Muscle layer of duodenum (tissue), 2 donors: ENCODE results near the gene ZNF600.
"Not testable (repeated sequence)": the region's sequence is repeated elsewhere in the genome, so short reads cannot be mapped to it uniquely, and the experiment has no call there.

Experiments used
- H3K27ac ChIP-seq: one replicate; pipeline ENCODE4 v1.7.0; 2013; ENCODE audit warnings: mild to moderate bottlenecking, low read length
- H3K27me3 ChIP-seq: one replicate; pipeline ENCODE4 v1.7.0; 2013; ENCODE audit warnings: low read depth, mild to moderate bottlenecking, control low read depth, low read length
- H3K36me3 ChIP-seq, 2 donors: one replicate each; pipeline ENCODE4 v1.7.0; 2013; ENCODE audit warnings: low read length in 2 of 2, control low read depth in 1 of 2, mild to moderate bottlenecking in 1 of 2; ENCODE audit not compliant: insufficient read depth in 2 of 2, control insufficient read depth in 1 of 2
- H3K4me1 ChIP-seq, 2 donors: one replicate each; pipeline ENCODE4 v1.7.0; 2013; ENCODE audit warnings: low read length in 2 of 2, mild to moderate bottlenecking in 2 of 2, control low read depth in 1 of 2, moderate library complexity in 1 of 2; ENCODE audit not compliant: insufficient read depth in 2 of 2, control insufficient read depth in 1 of 2
- H3K4me3 ChIP-seq, 2 donors: one replicate each; pipeline ENCODE4 v1.7.0; 2013; ENCODE audit warnings: low read length in 2 of 2, low read depth in 1 of 2, mild to moderate bottlenecking in 1 of 2
- H3K9me3 ChIP-seq, 2 donors: one replicate each; pipeline ENCODE4 v1.7.0; 2013; ENCODE audit warnings: low read length in 2 of 2, control low read depth in 1 of 2, mild to moderate bottlenecking in 1 of 2; ENCODE audit not compliant: control insufficient read depth in 1 of 2
- donor health status: healthy.

ZNF600 gene

GRCh38 chr19:52720541-52720940 is 66.0 kb downstream of the ZNF600 start:
- not testable (repeated sequence) for H3K9me3 ChIP-seq, H3K27ac ChIP-seq, H3K4me1 ChIP-seq, H3K27me3 ChIP-seq, H3K4me3 ChIP-seq
- peaks cover 0 to 14% of the 10 kb centered on the region in 2 donors for H3K36me3 ChIP-seq

- Histone ChIP-seq H3K9me3 (no peaks in the 10 kb centered on the region), H3K27ac (no peak overlapping the region), H3K4me1 (no peaks in the 10 kb centered on the region), H3K36me3 (peaks cover 5 to 33% of the 10 kb centered on the region in 2 donors), H3K27me3 (no peaks in the 10 kb centered on the region), H3K4me3 (no peak overlapping the region)
Measured at GRCh38 chr19:52716522-52716921, 70.1 kb downstream of the ZNF600 start.

GRCh38 chr19:52715902-52716301 is 70.7 kb downstream of the ZNF600 start:
- H3K27ac ChIP-seq, H3K9me3 ChIP-seq, H3K4me1 ChIP-seq, H3K27me3 ChIP-seq, H3K4me3 ChIP-seq: not testable (repeated sequence)
- H3K36me3 ChIP-seq = peaks cover 5 to 31% of the 10 kb centered on the region in 2 donors

- not testable (repeated sequence) for H3K27ac ChIP-seq, H3K4me1 ChIP-seq
Measured at GRCh38 chr19:52715330-52715729, 71.3 kb downstream of the ZNF600 start.

More at GRCh38 chr19:52715330-52715729, 71.3 kb downstream of the ZNF600 start:
- H3K4me3 ChIP-seq, H3K27me3 ChIP-seq, H3K9me3 ChIP-seq: not testable (repeated sequence)
- H3K36me3 ChIP-seq = peaks cover 5 to 31% of the 10 kb centered on the region in 2 donors
